Left ventricle myocardium inferior (tissue), 1 donor: Measurements from ENCODE around the gene COP1. TPM values are rescaled to one million over a fixed set of nuclear protein-coding genes. Genes with fewer than 3 reads are reported as not detected.

Experiments used
- DNase-seq: peaks from one replicate; pipeline ENCODE4 v3.0.0-alpha.2; 2020
- H3K27ac ChIP-seq: fragments of 200-600 bp; replicated peaks from 2 replicates; pipeline ENCODE4 v1.8.0; 2021
- H3K27me3 ChIP-seq: fragments of 200-600 bp; 2 replicates; pipeline ENCODE4 v1.8.0; 2021; ENCODE audit warnings: low read depth
- H3K36me3 ChIP-seq: fragments of 200-600 bp; 2 replicates; pipeline ENCODE4 v1.8.0; 2021
- H3K4me1 ChIP-seq: fragments of 200-600 bp; 2 replicates; pipeline ENCODE4 v1.8.0; 2021
- H3K4me3 ChIP-seq: fragments of 200-600 bp; 2 replicates; pipeline ENCODE4 v1.8.0; 2021; ENCODE audit warnings: mild to moderate bottlenecking, moderate library complexity
- H3K9me3 ChIP-seq: fragments of 200-600 bp; replicated peaks from 2 replicates; pipeline ENCODE4 v1.8.0; 2021
- CTCF ChIP-seq: fragments of 200-600 bp; IDR thresholded peaks from 2 replicates; pipeline ENCODE4 v1.8.0; 2021; ENCODE audit warnings: antibody characterized with exemption, mild to moderate bottlenecking, borderline replicate concordance
- intact Hi-C: fragments of 100-400 bp; cut with micrococcal nuclease; formaldehyde crosslinking; loops from one replicate; pipeline ENCODE4 v1.11.0; 2022
- total RNA-seq: library from RNA; stranded (reverse); fragmentation: NEBNext Ultra II Directional; extraction: Animal tissue kit (Norgen Biotek cat#: 25700); gene quantifications from one replicate; pipeline ENCODE4 v1.2.1, GENCODE V29; 2021
- donor health status: DM: no; HTN: yes; CAD: no; lungs with severe emphysema.

Gene COP1
- total RNA-seq, 1 donor from 2014 or later, result 22.6 TPM

GRCh38 chr1:176068901-176069300, 138.2 kb downstream of the COP1 start:
- no peaks in the 10 kb centered on the region for H3K9me3 ChIP-seq
- no peak for DNase-seq
- H3K27ac ChIP-seq, result no peak overlapping the region
- no peak overlapping the region for H3K4me3 ChIP-seq
- H3K36me3 ChIP-seq, result peaks cover 3% of the 10 kb centered on the region
- no peaks in the 10 kb centered on the region for H3K27me3 ChIP-seq
- H3K4me1 ChIP-seq, result peaks cover 4% of the 10 kb centered on the region
- no peak for TF ChIP-seq CTCF
- intact Hi-C loops, result no loop called here

DNA sequence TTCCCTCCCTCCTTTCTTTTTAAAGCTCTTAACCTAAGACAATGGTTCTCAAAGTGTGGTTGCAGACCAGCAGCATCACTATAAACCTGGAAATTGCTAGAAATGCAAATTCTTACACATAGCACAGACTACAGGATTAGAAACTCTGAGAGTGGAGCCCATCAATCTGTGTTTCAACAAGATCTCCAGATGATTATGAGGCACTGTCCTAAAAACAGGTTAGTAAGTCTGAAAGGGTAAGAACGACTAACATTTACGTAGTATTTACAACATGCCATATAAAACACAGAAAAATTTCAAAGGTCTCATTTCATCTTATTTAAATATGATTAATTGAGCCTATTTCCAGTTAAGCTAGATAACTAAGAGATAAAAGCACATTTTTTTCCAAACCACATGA, 138.8 kb downstream of the COP1 start:
- Histone ChIP-seq H3K27ac (no peak overlapping the region), H3K36me3 (peaks cover 3% of the 10 kb centered on the region), H3K4me3 (no peak overlapping the region), H3K4me1 (peaks cover 1% of the 10 kb centered on the region), H3K27me3 (no peaks in the 10 kb centered on the region), H3K9me3 (no peaks in the 10 kb centered on the region)
- TF ChIP-seq CTCF, result no peak
- DNase-seq, result no peak
- intact Hi-C loops, result no loop called here

DNA sequence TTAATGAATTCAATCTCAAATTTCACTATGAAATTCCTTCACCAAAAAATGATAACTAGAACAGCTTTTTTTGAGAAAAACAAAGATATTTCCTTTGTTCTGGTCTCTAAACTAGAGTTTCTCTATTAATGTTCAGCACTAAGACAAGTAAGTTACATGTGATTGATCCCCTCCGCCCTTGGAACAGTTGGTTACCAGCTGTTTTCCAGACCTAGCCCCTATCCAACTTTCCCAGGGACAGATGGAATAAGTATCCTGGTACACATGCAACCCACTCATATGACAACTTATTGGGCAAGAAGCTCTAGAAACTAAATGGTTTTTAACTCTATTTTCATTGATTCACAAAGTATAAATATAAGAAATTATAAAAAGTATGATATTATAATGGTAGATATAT, 140.4 kb downstream of the COP1 start:
- Histone ChIP-seq H3K27me3 (no peaks in the 10 kb centered on the region), H3K9me3 (no peaks in the 10 kb centered on the region), H3K36me3 (peaks cover 3% of the 10 kb centered on the region), H3K4me1 (no peaks in the 10 kb centered on the region), H3K4me3 (no peak overlapping the region), H3K27ac (no peak overlapping the region)
- no peak for DNase-seq
- intact Hi-C loops, result no loop called here
- no peak for TF ChIP-seq CTCF

- Histone ChIP-seq H3K4me3 (no peak overlapping the region), H3K9me3 (no peaks in the 10 kb centered on the region), H3K4me1 (no peaks in the 10 kb centered on the region), H3K27ac (no peak overlapping the region), H3K27me3 (no peaks in the 10 kb centered on the region), H3K36me3 (no peaks in the 10 kb centered on the region)
- no peak for DNase-seq
- TF ChIP-seq CTCF, result no peak
- intact Hi-C loops, result no loop called here
Measured at GRCh38 chr1:176058686-176059085, 148.4 kb downstream of the COP1 start.

DNA sequence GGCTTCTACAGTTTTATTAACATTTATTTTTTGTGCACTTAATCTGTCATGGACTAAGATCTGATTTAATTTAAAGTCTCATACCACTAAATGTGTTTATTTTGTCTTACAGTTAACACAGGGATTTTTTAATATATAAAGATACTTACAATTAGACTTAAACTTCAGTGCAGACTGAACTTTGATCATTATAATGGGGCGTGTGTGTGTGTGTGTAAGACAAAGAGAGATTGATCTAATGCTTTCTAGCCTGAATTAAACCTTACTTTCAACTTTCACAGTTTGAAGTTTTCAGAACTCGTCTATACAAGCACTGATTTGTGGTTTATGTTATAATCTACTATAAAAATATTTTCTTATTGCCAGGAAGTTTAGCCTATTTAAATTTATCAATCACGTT, 150.8 kb downstream of the COP1 start:
- Histone ChIP-seq H3K4me1 (no peaks in the 10 kb centered on the region), H3K27me3 (no peaks in the 10 kb centered on the region), H3K36me3 (no peaks in the 10 kb centered on the region), H3K9me3 (no peaks in the 10 kb centered on the region), H3K4me3 (no peak overlapping the region), H3K27ac (no peak overlapping the region)
- no peak for TF ChIP-seq CTCF
- no peak for DNase-seq
- intact Hi-C loops, result no loop called here

GRCh38 chr1:176055398-176055797, 151.7 kb downstream of the COP1 start:
- intact Hi-C loops, result no loop called here
- no peak overlapping the region for H3K4me3 ChIP-seq
- no peak overlapping the region for H3K27ac ChIP-seq
- H3K9me3 ChIP-seq, result no peaks in the 10 kb centered on the region
- no peaks in the 10 kb centered on the region for H3K27me3 ChIP-seq
- H3K36me3 ChIP-seq, result no peaks in the 10 kb centered on the region
- TF ChIP-seq CTCF, result no peak
- DNase-seq, result no peak
- H3K4me1 ChIP-seq, result no peaks in the 10 kb centered on the region
